Skin epidermis (tissue), 12 donors: ENCODE measurements around the gene VAV2.

Source experiments
- H3K27ac ChIP-seq, 21 experiments: fragments of 200-600 bp; sonication (generic) in 11 of 21; one replicate each; pipeline ENCODE4 v1.5.0; 2020; ENCODE audit warnings: mild to moderate bottlenecking in 3 of 21, inconsistent platforms in 2 of 21, moderate library complexity in 2 of 21
- H3K4me3 ChIP-seq, 7 experiments: fragments of 200-600 bp; sonication (generic) in 2 of 7; one replicate each; pipeline ENCODE4 v1.5.0; 2020; ENCODE audit warnings: inconsistent platforms in 2 of 7, mild to moderate bottlenecking in 2 of 7, moderate library complexity in 1 of 7

The VAV2 gene

DNA sequence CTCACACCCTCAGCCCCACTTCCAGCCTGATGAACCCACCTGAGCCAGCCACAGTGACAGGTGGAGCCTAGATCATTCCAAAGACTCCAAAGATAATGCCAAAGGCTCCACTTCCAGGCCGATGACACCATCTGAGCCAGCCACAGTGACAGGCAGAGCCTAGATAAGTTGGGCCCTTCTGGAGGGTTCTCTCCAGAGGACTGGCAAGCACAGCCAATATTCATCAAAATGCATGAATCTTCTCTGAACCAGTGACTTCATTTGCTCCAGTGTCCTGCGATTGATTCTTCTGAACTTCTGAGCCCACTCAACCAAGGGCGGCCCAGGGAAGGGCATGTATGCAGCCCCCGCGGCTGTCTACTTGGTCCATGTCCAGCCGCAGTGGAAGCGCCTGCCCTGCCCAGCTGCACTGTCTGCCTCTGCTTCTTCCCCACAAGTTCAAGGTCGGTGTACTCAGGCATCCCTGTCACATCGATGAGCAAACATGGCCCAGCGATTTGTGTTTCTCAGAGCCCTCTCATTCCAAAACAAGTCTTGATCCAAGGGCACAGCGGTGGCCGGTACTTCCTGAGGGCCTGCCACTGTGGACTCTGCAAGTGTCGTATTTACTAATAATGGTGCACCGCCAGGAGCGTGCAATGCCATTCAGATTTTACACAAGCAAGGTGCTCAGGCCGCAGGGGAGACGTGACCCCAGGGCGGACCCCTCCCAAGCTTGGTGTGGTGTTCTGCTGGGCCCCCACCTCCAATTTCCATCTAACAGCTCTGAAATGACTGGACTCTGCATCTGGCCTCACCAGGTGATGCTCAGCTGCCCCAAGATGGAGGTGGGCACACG, 107.0 kb downstream of the VAV2 start:
- Histone ChIP-seq H3K27ac (no peak overlapping the region), H3K4me3 (no peak overlapping the region)

DNA sequence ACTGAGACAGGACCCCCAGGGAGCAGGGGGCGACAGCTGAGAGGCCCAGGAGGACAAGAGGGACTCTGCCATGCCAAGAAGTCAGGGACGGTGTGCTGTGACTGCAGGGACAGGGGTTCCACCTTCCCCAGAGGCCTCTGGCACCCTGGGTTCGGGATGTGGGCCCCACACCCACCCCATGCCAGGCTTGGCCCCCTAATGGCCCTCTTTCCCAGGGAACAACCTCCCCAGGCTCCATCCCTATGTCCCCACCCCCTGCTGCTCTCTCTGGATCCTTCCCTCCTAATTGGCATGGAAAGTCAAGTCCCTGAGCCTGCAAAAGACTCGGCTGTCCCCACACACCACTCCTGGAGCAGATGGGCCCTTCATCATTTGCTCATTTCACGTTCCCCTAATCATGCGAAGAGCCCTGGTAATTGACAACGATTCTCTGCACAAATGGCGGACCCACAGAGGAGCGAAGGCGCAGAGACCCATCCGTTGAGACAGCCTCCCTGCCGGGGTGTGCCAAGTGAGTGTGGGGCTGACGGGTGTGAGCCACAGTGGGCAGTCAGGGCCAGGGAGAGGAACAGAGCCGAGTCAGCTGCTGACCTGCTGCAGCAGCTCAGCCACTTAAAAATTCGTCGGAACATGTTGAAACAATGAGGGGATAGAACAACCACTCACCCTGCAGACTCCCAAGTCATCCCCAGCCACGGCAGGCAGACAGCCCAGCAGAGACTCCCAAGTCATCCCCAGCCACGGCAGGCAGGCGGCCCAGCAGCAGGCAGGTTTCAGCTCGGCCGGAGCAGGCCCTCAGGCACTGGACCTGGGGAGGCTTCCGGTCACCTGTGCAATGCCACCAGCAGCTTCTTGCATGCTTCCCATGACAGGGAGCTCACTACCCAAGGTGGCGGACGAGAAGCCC, 109.0 kb downstream of the VAV2 start:
- peak overlapping the region in 4 of 21 experiments; percentile 1 to 51 (median 22) for H3K27ac ChIP-seq

DNA sequence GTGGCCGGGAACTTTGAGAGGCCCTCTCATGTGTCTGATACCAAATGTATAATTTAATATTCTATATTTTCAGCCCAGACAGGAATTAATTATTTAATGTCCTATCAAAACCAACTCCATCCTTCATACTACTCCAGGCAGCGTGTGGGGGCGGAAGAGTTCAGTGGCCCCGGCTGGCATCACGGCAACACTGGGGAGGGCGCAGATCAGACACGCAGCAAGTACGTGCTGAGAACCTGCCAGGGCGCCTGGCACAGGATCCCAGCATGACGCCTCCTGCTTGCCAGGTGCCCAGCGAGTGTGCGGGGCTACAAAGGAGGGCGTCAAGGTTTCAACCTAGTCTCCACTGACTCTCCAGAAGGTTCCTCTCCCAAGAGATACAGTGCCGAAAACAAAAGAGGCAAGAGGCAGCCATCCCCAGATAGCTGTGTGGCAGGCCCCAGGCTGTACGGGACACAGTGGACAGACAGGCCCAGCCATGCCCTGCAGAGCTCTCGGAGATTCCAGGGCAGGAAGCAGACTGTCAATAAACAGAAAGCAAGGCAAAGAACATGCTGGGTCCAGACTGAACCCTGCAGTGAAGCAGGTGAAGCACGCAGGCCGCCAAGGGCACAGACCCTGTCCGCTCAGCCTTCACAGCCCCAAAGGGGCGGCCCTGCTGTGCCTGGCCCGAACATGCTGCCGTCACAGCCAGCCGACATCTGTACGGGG, 110.3 kb downstream of the VAV2 start:
- Histone ChIP-seq H3K4me3 (no peak overlapping the region), H3K27ac (peak overlapping the region in 6 of 21 experiments; percentile 1 to 51 (median 30))

More for the DNA sequence above, 109.0 kb downstream of the VAV2 start:
- no peak overlapping the region for H3K4me3 ChIP-seq

DNA sequence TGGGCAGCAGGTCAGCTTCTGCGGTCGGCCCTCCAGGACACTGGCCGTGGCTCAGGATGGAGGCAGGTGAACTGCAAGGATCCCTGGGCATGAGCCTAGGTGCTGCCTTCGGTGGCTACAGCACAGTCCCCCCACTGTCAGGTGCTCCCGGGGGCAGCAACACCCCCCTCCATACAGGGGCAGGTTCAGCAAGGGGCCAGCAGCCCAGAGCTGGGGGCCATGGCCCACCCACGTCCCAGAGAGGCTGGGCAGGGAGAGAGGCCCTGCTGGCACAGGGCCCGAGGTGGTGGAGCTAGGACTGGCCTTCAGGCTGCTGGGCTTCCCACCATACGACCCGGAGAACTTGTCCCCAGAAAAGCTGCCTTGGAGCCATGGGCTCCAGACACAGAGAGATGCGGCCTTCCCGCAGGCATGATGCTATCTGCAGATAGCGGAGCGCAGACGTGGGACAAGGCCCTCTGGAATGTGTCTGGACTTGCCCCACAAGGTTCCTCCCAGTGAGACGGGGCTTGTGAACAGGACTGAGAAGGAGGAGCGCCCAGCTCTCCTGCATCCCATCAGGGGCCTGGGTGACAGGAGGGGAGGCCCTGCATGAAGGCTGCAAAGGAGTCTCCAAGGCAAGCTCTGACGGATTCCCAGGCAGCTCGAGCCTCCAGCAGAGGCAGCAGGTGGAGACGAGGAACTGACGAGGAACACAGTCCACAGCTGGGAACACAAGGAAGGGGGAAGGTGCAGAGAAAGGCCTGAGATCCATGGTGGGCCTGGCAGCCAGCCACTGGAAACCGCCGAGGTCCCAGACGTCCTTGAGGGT, 111.1 kb downstream of the VAV2 start:
- H3K27ac ChIP-seq = peak overlapping the region in 4 of 21 experiments; percentile 1 to 51 (median 8)
- no peak overlapping the region for H3K4me3 ChIP-seq

DNA sequence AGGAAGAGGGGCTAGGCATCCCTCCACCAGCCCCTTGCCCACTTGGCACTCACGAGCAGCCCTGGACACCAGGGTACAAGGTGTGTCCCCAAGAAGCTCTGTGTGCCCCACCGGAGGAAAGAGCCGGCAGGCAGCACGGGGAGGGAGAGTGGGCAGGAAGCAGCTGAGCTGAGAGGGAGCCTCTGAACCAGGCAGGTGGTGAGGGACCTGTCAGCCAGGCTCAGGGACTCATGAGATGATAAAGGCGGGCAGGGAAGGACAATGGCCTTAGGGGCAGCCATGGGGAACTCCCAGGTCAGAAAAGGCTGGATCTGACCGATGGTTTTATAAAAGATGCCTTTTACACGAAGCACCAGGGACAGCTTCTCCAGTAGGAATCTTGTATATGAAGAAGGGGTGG, 112.0 kb downstream of the VAV2 start:
- H3K4me3 ChIP-seq = no peak overlapping the region
- no peak overlapping the region for H3K27ac ChIP-seq

DNA sequence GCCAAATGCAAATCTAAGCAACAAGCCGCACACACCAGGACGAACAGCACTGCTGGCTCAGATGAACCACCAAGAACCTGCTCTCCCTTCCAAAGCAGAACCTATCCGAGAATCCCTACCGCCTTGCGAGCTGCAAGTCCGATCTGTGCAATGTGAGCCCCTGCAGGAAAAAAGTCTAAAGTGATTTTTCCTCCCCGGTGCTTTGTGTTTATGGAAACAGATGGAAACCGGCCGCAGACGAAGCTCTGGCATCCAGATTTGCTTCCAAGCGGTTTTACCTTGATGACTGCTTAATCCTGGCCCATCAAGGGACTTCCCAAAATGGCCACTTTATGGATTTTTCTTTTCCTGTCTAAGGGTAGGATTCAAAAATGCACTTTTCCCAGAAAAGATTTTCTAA, 112.5 kb downstream of the VAV2 start:
- no peak overlapping the region for H3K4me3 ChIP-seq
- H3K27ac ChIP-seq = no peak overlapping the region

DNA sequence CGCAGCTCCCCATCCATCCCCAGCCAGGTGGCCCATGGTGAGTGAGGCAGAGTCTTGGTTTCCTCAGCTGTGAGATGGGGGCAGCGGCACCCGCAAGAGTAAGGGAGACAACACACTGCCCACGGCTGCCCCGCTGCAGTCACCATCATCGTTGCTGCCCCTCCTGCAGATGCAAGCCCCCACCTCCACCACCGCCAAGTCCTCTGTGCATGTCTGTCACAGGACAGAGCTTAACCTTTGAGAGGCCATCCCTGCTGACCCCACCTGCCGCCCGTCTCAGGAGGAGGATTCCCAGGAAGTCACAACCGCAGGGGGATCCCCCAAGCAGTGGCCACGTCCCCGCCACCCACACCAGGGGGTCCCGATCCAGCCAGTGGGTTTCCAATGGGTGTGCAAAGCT, 113.7 kb downstream of the VAV2 start:
- H3K4me3 ChIP-seq = no peak overlapping the region
- H3K27ac ChIP-seq = no peak overlapping the region

DNA sequence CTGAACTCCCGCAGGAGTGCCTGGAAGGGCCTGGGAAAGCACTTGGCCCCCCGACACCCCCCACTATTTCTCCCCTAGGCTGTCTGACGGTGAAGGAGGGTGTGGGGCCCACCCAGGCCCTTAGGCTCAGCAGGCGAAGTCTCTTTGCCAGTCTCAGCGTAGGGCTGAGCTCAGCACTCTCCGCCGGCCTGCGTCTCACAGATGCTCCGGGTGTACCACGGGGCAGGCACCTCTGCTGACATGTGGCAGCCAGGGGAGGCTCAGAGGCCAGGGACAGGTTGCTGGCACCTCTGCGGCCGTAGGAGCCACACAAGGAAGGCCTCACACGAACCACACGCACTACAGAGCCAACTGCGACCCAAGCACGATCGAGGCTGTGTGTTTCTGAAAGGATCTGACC, 114.2 kb downstream of the VAV2 start:
- no peak overlapping the region for H3K4me3 ChIP-seq
- no peak overlapping the region for H3K27ac ChIP-seq

DNA sequence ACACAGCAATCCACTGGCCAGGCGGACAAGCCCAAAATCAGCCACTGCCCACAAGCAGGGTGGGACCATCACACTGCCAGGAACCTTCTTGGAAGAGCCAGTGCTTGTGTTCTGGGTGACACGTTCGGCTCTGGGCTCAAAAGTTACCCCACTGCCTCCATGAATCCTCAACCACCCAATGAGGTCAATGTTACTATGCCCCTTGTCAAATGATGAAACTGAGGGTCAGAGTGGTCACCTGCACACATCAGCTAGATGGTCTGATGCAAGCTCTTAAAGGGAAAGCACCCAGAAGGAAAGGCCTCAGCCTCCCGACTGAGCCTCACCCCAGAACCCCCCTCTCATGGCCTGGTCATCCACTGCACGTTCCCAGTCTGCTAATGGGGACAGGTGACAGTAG, 114.8 kb downstream of the VAV2 start:
- Histone ChIP-seq H3K4me3 (no peak overlapping the region), H3K27ac (no peak overlapping the region)

DNA sequence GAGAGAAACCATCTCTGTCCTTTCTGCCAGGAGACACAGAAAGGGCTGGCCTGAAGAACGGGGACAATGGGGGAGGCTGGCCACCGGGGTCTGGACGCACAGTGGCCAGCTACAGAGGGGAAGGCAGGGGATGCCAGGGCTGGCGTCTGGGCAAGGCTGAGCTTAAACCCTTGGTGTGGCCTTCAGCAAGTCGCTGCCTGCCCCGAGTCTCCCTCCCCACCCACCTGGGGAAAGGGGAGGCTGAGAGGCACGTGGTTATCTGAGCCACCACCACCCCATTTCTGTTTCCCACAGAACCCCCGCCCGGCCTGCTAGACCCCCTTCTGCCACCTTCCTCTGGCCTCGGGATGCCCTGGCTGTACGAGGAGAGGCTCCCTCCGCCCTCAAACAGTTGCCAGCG, 115.3 kb downstream of the VAV2 start:
- Histone ChIP-seq H3K27ac (no peak overlapping the region), H3K4me3 (no peak overlapping the region)

DNA sequence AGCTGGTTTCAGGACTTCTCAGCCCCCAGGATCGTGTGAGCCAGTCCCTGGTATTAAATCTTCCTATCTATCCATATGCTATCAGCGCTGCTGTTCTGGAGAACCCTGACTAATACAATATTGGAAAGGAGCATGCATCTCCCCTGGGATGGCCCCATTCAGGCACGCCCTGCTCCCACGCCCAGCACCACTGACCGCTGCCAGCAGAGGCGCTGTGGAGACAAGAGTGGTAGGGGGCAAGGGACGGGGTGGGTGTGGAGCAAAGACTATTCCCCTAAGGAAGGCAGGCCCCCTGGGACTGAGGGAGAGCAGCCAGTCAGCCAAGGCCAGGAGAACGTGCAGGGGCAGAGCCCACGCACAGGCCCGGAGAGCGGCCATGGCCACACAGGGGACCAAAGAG, 116.0 kb downstream of the VAV2 start:
- Histone ChIP-seq H3K4me3 (no peak overlapping the region), H3K27ac (no peak overlapping the region)

DNA sequence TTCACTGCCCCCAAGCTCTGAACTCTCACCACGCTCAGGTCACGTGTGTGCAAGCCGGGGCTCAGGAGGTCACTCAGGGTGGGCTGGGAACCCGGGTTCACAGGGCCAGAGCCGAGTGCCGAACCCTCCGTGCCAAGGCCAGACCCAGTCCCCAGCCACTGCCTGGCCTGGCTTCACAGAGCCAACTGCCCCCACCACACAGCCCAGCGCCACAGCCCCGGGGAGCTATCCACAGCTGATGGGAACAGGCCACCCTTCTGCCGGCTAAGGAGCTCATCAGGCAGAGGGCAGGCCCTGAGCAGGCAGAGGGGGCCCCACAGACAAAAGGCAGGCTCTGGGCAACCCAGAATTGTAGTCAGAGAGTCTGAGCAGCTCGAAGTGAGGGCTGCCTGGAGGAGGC, 117.0 kb downstream of the VAV2 start:
- Histone ChIP-seq H3K27ac (peak overlapping the region in 1 of 21 experiments; percentile 29), H3K4me3 (no peak overlapping the region)

DNA sequence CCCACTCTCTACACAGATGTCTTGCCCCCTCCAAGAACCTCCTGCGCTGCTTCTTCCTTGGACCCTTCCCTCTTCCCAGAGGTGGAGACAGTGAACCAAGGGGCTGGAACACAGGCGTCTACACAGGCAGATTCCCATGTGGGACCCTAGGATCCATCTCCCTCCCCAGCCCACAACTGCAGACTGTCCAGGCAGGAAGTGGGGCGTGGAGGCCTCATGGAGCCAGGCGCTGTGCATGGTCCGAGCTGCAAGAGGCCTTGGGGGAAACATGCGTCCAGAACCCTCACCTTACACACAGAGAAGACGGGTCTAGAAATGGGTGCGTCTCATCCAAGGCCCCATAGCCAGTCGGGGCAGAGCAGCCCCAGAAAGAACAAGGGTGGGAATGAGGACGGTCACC, 117.5 kb downstream of the VAV2 start:
- H3K27ac ChIP-seq = peak overlapping the region in 2 of 21 experiments; percentile 2 to 29

DNA sequence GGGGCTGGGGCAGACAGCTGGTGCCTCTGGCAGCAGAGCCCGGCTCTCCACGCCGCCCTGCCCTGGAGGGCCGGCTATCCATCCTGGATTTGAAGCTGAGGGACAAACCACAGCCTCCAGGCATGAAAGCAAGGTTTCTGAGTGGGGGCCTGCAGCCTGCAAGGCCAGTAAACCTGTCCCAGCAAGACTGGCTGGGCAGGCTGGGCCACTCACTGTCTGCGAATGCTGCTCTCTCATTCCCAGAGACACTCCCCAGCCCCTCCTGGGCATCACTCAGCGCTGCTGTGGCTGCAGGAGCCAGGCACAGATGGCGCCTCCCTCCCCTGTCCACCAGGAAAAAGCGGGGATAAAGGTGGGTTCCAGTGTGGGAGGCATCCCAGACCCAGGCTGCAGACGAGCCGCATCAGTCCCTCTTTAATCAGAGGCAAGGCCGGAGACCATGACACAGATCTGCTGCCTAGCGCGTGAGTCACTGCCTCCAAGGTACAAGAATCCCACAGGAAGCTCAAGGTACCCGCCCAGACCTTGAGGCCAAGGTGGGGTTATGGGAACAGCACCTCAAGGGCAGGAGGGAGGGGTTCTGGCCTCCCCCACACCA, 118.0 kb downstream of the VAV2 start:
- H3K27ac ChIP-seq = peak overlapping the region in 6 of 21 experiments; percentile 18 to 65 (median 42)
- H3K4me3 ChIP-seq = no peak overlapping the region

More for the DNA sequence above, 117.5 kb downstream of the VAV2 start:
- H3K4me3 ChIP-seq = no peak overlapping the region

DNA sequence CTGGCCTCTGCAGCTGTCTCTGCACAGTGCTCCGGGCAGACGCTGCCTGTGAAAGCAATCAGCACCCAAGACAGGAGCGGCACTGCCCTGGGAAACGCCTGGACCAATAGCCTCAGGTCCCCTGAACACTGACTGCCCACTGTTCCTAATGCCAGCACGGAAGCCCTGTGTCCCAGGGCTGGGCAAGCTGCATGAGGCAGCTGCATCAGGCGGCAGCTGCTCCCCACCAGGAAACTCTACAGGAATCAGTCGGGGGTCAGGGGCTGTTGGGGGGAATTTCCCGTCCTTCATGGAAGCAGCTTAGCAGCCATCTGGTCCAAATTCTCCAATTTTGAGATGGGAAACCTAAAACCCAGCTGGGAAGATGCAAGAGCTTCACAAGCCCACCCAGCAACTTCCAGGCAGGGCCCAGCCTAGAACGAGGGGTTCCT, 118.6 kb downstream of the VAV2 start:
- Histone ChIP-seq H3K4me3 (no peak overlapping the region), H3K27ac (peak overlapping the region in 8 of 21 experiments; percentile 9 to 65 (median 38))

DNA sequence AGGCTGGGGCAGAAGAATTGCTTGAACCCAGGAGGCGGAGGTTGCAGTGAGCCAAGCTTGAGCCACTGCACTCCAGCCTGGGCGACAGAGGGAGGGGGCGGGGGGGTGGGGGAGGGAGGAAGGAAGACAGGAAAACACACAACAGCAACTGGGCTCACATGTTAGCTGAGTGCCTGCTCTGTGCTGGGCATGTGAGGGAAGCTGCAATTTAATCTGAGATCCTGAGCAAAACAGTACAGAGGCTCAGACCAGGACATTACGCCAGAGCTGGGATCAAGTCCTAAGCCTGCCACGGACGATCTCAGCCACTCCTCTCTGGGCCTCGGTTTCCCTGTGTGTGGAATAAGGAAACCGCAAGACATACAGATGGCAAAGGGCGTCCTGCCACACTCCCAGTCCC, 119.1 kb downstream of the VAV2 start:
- Histone ChIP-seq H3K27ac (peak overlapping the region in 5 of 21 experiments; percentile 9 to 65 (median 38)), H3K4me3 (no peak overlapping the region)

DNA sequence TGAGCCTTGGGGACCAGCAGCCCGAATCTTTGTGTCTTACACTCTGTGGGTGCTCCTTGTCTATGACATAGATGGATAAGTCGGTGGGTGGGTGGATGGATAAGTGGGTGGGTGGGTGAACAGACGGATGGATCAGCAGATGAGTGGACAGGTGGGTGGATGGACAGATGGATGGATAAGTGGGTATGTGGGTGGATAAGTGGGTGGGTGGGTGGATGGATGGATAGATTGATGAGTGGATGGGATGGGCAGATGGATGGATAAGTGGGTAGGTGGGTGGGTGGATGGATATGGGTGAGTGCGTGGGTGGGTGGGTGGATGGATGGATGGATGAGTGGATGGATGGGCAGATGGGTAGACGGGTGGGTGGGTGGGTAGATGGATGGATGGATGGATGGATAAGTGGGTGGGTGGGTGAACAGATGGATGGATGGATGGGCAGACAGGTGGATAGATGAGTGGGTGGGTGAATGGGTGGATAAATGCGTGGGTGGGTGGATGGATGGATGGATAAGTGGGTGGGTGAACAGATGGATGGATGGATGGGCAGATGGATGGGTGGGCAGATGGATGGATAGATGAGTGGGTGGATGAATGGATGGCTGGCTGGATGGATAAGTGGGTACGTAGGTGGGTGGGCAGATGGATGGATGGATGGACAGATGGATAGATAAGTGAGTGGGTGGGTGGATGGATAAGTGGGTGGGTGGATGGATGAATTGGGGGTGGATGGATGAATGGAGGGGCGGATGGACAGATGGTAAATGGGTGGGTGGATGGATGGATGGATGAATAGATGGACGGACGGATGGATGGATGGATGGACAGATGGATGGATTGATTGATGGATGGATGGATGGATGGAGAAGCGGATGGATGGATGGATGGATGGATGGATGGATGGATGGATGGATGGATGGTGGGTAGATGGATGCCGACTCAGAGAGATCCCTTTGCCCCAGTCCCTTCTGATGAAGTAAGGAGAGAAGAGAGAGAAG, 121.2 kb downstream of the VAV2 start:
- Histone ChIP-seq H3K4me3 (no peak overlapping the region), H3K27ac (no peak overlapping the region)
